HL-60 (cell line): ENCODE results near the gene HAGHL.

Experiments used
- DNase-seq, 2 experiments: peaks; one replicate each; pipeline ENCODE4 v3.0.0-alpha.2; 2010 to 2020; ENCODE audit warnings: low read depth in 1 of 2, low spot score in 1 of 2
- H3K27ac ChIP-seq: fragments of 250-450 bp; sonication (Bioruptor Pico); replicated peaks from 2 replicates; pipeline ENCODE4 v1.5.1; 2020; ENCODE audit warnings: mild to moderate bottlenecking, moderate library complexity
- H3K27me3 ChIP-seq: fragments of 250-450 bp; sonication (Bioruptor Pico); 2 replicates; pipeline ENCODE4 v1.5.1; 2021; ENCODE audit warnings: mild to moderate bottlenecking, moderate library complexity; ENCODE audit not compliant: insufficient read depth, poor library complexity, severe bottlenecking
- H3K4me3 ChIP-seq: replicated peaks from 2 replicates; pipeline ENCODE4 v1.5.1; 2011; ENCODE audit warnings: mild to moderate bottlenecking, control low read depth, low read length; ENCODE audit not compliant: insufficient read depth
- GABPA ChIP-seq: IDR thresholded peaks from 2 replicates; pipeline ENCODE4 v1.6.1; 2012; ENCODE audit warnings: low read depth
- POLR2AphosphoS5 ChIP-seq: IDR thresholded peaks from 2 replicates; pipeline ENCODE4 v1.6.1; 2012; ENCODE audit warnings: low read depth
- REST ChIP-seq: IDR thresholded peaks from 2 replicates; pipeline ENCODE4 v1.6.1; 2012; ENCODE audit warnings: low read depth; ENCODE audit not compliant: insufficient replicate concordance
- SPI1 ChIP-seq: IDR thresholded peaks from 2 replicates; pipeline ENCODE4 v1.6.1; 2012; ENCODE audit warnings: low read depth, mild to moderate bottlenecking, borderline replicate concordance
- TF ChIP-seq, protein P1 (sequence below): IDR thresholded peaks from one replicate; pipeline ENCODE4 v1.5.1; 2011; ENCODE audit warnings: low read length, control low read depth, inconsistent platforms; ENCODE audit not compliant: insufficient read depth

HAGHL gene

DNA sequence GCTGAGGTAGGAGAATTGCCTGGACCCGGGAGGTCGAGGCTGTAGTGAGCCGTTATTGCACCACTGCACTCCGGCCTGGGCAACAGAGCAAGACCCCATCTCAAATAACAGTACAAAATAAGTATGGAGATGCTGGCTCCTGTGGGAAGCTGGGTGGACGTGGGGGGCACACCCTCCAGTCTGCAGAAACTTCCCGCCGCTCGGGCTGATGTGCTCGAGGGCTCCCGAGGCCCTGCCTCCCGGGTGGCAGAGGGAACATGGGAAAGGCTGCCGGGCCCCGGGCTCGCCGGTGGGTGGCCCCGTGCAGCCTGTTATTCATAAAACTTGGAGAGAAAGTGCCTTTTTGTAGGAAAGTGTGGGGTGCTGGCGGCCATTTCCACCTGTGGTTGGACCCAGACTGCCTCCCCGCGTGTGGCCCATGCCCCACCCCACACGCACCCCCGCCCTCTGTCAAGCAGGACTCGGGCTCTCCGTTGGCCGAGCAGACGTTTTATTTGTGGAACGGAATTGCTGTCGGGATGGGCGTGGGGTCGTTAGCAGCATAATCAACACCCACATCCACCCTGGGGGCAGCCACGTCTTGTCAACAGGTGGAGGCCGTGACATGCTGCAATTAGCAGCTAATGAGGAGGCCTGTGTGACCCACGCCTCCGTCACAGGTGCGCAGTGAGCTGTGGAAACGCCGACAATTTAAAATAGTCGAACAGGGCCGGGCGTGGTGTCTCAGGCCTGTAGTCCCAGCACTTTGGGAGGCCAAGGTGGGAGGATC, 21.3 kb downstream of the HAGHL start:
- Histone ChIP-seq H3K27ac (no peak overlapping the region), H3K27me3 (no peaks in the 10 kb centered on the region), H3K4me3 (no peak overlapping the region)
- TF ChIP-seq REST (no peak), POLR2AphosphoS5 (no peak), GABPA (no peak), SPI1 (no peak)
- TF ChIP-seq, protein P1, sequence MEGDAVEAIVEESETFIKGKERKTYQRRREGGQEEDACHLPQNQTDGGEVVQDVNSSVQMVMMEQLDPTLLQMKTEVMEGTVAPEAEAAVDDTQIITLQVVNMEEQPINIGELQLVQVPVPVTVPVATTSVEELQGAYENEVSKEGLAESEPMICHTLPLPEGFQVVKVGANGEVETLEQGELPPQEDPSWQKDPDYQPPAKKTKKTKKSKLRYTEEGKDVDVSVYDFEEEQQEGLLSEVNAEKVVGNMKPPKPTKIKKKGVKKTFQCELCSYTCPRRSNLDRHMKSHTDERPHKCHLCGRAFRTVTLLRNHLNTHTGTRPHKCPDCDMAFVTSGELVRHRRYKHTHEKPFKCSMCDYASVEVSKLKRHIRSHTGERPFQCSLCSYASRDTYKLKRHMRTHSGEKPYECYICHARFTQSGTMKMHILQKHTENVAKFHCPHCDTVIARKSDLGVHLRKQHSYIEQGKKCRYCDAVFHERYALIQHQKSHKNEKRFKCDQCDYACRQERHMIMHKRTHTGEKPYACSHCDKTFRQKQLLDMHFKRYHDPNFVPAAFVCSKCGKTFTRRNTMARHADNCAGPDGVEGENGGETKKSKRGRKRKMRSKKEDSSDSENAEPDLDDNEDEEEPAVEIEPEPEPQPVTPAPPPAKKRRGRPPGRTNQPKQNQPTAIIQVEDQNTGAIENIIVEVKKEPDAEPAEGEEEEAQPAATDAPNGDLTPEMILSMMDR = no peak
- DNase-seq = no peak

DNA sequence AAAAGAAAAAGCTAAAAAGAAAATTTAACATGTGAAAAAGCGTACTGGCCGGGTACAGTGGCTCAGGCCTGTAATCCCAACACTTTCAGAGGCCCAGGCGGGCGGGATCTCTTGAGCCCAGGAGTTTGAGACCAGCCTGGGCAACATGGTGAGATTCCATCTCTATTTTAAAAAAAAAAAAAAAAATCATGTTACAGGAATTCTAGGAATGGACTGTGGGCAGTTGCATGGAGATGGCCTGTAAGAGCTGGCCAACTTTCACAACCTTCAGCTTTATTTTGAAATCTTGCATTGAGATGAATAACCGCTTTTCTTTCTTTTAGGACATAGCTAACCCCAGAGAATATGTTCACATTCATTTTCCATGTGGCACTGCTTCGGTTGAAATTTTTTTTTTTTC, 22.1 kb downstream of the HAGHL start:
- H3K27ac ChIP-seq = no peak overlapping the region
- DNase-seq = no peak
- TF ChIP-seq SPI1 (no peak), POLR2AphosphoS5 (no peak), REST (no peak), GABPA (no peak)
- TF ChIP-seq, protein P1 = no peak
- H3K27me3 ChIP-seq = no peaks in the 10 kb centered on the region
- H3K4me3 ChIP-seq = no peak overlapping the region

DNA sequence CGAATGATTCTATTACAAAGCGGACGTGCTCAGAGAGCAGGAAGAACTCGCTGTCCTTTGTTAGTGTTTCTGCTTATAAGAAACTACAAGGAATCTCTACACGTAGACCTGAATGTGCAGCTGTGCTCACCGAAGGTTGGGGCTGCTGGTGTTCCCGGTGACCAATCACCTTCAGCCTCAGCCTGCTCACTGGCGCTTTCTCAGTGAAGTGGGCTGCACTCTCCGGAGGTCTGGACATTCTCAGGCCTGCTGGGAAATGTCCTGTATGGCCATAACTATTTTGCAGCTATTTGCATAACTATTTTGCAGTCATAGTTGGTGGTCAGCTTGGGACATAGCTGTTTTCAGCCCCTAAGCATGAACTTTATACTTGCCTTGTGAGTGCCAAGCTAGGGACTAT, 23.6 kb downstream of the HAGHL start:
- no peak for DNase-seq
- H3K27ac ChIP-seq = no peak overlapping the region
- H3K27me3 ChIP-seq = no peaks in the 10 kb centered on the region
- no peak overlapping the region for H3K4me3 ChIP-seq
- no peak for TF ChIP-seq POLR2AphosphoS5
- no peak for TF ChIP-seq SPI1

GRCh38 chr16:751152-752006, 24.5 kb downstream of the HAGHL start:
- H3K27me3 ChIP-seq = no peaks in the 10 kb centered on the region
- no peak overlapping the region for H3K4me3 ChIP-seq
- DNase-seq = no peak
- no peak for TF ChIP-seq SPI1
- TF ChIP-seq GABPA = no peak
- TF ChIP-seq POLR2AphosphoS5 = no peak
- TF ChIP-seq REST = no peak
- TF ChIP-seq, protein P1 = no peak
- no peak overlapping the region for H3K27ac ChIP-seq
